ENCODE measurements around the gene EVX2. TPM values are rescaled to one million over a fixed set of nuclear protein-coding genes. Genes with fewer than 3 reads are reported as not detected.

The EVX2 gene
- total and polyA plus RNA-seq, 4 donors, result not detected

GRCh38 chr2:176114120-176114929, 30.6 kb upstream of the EVX2 start:
- Histone ChIP-seq H3K9ac (ENCODE audit: insufficient read depth in 1 of 2, low read length in 2 of 2) (no peak overlapping the region), H3K27me3 (ENCODE audit: control insufficient read depth in 3 of 3, insufficient read depth in 3 of 3, low read length in 2 of 3) (peaks cover 43 to 99% (median 98%) of the 10 kb centered on the region in 3 donors), H3K9me3 (ENCODE audit: control insufficient read depth in 4 of 4, insufficient read depth in 3 of 4, low read length in 3 of 4) (peaks cover 0 to 22% (median 0%) of the 10 kb centered on the region in 4 donors), H3K4me1 (ENCODE audit: control insufficient read depth in 5 of 5, insufficient read depth in 5 of 5, low read length in 5 of 5) (peaks cover 0 to 6% (median 0%) of the 10 kb centered on the region in 5 donors), H3K4me3 (no peak overlapping the region), H3K36me3 (ENCODE audit: control insufficient read depth in 4 of 4, insufficient read depth in 4 of 4, low read length in 4 of 4) (no peaks in the 10 kb centered on the region), H3K27ac (ENCODE audit: low read depth in 1 of 2, low read length in 1 of 2) (no peak overlapping the region)
- ATAC-seq (ENCODE audit: insufficient read depth, low FRiP score) (no peak), DNase-seq (no peak)
- no peak for TF ChIP-seq CTCF (IDR thresholded peaks at IDR 0.05; ENCODE audit: control extremely low read depth, extremely low read depth)
- 9 to 11% methylated on average over 26 of the region's 26 CpGs for WGBS, 2 donors

GRCh38 chr2:176112375-176113302, 28.9 kb upstream of the EVX2 start:
- WGBS, 2 donors, result 5 to 10% methylated on average over 39 to 40 of the region's 40 CpGs
- Histone ChIP-seq H3K4me3 (no peak overlapping the region), H3K9ac (ENCODE audit: insufficient read depth in 1 of 2, low read length in 2 of 2) (no peak overlapping the region), H3K27me3 (ENCODE audit: control insufficient read depth in 3 of 3, insufficient read depth in 3 of 3, low read length in 2 of 3) (peaks cover 35 to 97% (median 93%) of the 10 kb centered on the region in 3 donors), H3K9me3 (ENCODE audit: control insufficient read depth in 4 of 4, insufficient read depth in 3 of 4, low read length in 3 of 4) (peaks cover 0 to 19% (median 0%) of the 10 kb centered on the region in 4 donors), H3K36me3 (ENCODE audit: control insufficient read depth in 4 of 4, insufficient read depth in 4 of 4, low read length in 4 of 4) (no peaks in the 10 kb centered on the region), H3K4me1 (ENCODE audit: control insufficient read depth in 5 of 5, insufficient read depth in 5 of 5, low read length in 5 of 5) (peaks cover 0 to 7% (median 0%) of the 10 kb centered on the region in 5 donors), H3K27ac (ENCODE audit: low read depth in 1 of 2, low read length in 1 of 2) (no peak overlapping the region)
- TF ChIP-seq CTCF (IDR thresholded peaks at IDR 0.05; ENCODE audit: control extremely low read depth, extremely low read depth), result no peak
- DNase-seq (no peak), ATAC-seq (ENCODE audit: insufficient read depth, low FRiP score) (no peak)

DNA sequence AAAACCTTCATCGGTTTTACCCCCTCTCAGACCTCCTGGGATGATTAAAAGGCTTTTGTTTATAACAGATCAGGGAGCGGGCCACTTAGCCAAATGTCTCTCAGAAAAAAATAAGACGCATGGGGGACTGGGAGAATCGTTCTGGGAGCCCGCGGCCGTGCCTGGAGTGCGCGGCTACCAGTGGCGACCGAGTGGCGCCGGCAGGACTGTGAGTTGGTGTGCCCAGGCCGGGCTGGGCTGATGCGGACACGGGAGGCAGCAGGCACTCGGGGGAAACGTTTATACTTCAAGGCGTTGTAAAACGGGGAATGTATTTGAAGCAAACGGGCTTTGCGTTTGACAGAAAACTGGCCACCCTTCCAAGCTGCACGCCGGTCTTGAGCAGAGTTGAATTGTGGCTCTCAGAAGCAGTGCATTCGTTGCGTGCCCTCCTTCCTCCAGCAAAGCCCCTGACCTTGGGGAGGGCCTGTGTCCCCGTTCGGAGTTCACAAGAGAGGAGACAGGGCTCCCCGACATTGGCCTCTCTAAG, 28.1 kb upstream of the EVX2 start:
- Histone ChIP-seq H3K27me3 (ENCODE audit: control insufficient read depth in 3 of 3, insufficient read depth in 3 of 3, low read length in 2 of 3) (peaks cover 34 to 94% (median 90%) of the 10 kb centered on the region in 3 donors), H3K9me3 (ENCODE audit: control insufficient read depth in 4 of 4, insufficient read depth in 3 of 4, low read length in 3 of 4) (peaks cover 0 to 19% (median 0%) of the 10 kb centered on the region in 4 donors), H3K27ac (ENCODE audit: low read depth in 1 of 2, low read length in 1 of 2) (no peak overlapping the region), H3K4me1 (ENCODE audit: control insufficient read depth in 5 of 5, insufficient read depth in 5 of 5, low read length in 5 of 5) (peaks cover 0 to 12% (median 0%) of the 10 kb centered on the region in 5 donors), H3K9ac (ENCODE audit: insufficient read depth in 1 of 2, low read length in 2 of 2) (no peak overlapping the region), H3K4me3 (no peak overlapping the region), H3K36me3 (ENCODE audit: control insufficient read depth in 4 of 4, insufficient read depth in 4 of 4, low read length in 4 of 4) (no peaks in the 10 kb centered on the region)
- 4 to 8% methylated on average over 29 of the region's 29 CpGs for WGBS, 2 donors
- DNase-seq (no peak), ATAC-seq (ENCODE audit: insufficient read depth, low FRiP score) (no peak)
- TF ChIP-seq CTCF (IDR thresholded peaks at IDR 0.05; ENCODE audit: control extremely low read depth, extremely low read depth), result no peak
